Mucosa of descending colon (tissue), 3 donors: Measurements from ENCODE around the gene OGFOD3. TPM values are rescaled to one million over a fixed set of nuclear protein-coding genes. Genes with fewer than 3 reads are reported as not detected.

Experiments
- ATAC-seq: fragments of 200-7000 bp; cut with Tn5 transposase; one replicate; pipeline ENCODE4 v1.9.1; 2020; ENCODE audit warnings: mild to moderate bottlenecking, moderate library complexity
- DNase-seq, 3 donors: peaks; one replicate each; pipeline ENCODE4 v3.0.0-alpha.2; 2020
- H3K36me3 ChIP-seq: fragments of 200-600 bp; one replicate; pipeline ENCODE4 v1.8.0; 2021; ENCODE audit warnings: low read depth, mild to moderate bottlenecking
- H3K4me1 ChIP-seq: fragments of 200-600 bp; one replicate; pipeline ENCODE4 v1.8.0; 2021; ENCODE audit warnings: low read depth, mild to moderate bottlenecking
- H3K4me3 ChIP-seq: fragments of 200-600 bp; one replicate; pipeline ENCODE4 v1.8.0; 2021; ENCODE audit warnings: mild to moderate bottlenecking
- H3K9me3 ChIP-seq: fragments of 200-600 bp; one replicate; pipeline ENCODE4 v1.8.0; 2021; ENCODE audit warnings: mild to moderate bottlenecking
- CTCF ChIP-seq: fragments of 200-600 bp; IDR thresholded peaks from one replicate; pipeline ENCODE4 v1.8.0; 2022; ENCODE audit warnings: antibody characterized with exemption, mild to moderate bottlenecking
- intact Hi-C, 2 donors: fragments of 100-400 bp; cut with DNase I in 1 of 2; cut with micrococcal nuclease in 1 of 2; formaldehyde crosslinking; loops; one replicate each; pipeline versions ENCODE4 v1.11.0 to v1.11.1; 2022; cut with DNase I, micrococcal nuclease
- total RNA-seq, 3 donors: library from RNA; stranded (reverse); fragmentation: NEBNext Ultra II Directional in 2 of 3; extraction: Animal tissue kit (Norgen Biotek cat#: 25700) in 2 of 3; gene quantifications; one replicate each; pipeline versions ENCODE4 v1.2.1 to v1.2.4, GENCODE V29; 2021 to 2023
- donor health status: DM: no; HTN: no; CAD: no; lungs with moderate emphysema.
- donor health status: DM: no; HTN: no; CAD: no.
- donor health status: DM: no; HTN: yes; CAD: no.

The OGFOD3 gene
- total RNA-seq, 3 donors from 2014 or later = 26.2 to 28.8 (median 26.2) TPM

DNA sequence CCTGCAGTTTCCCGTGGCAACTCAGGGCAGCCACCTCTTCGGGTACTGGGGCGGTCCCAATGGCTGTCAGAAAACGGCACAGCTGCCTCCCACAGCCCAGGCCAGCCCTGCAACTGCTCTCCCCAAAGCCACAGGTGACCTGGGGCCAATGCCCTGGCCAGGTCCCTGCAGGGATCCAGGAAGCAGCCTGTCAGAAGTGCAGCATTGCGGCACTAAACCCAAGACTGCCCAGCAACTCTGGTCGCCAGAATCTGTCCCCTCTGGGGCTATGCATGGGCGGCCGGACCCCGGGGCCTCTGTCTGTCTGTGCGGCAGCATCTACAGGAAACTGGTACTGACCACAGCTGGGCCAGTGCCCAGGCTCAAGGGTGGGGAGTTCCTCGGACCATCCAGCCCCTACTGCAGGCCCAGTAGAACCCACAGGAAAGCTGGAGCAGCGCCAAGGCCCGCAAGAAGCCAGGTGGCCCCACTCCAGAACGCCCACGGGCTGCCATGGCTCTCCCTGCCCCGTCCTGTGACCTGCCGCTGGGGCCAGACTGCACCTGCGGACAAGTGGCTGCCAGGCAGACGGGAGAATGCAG is 26.6 kb upstream of the OGFOD3 start:
- DNase-seq (peak in 1 of 3 donors; percentile 65), ATAC-seq (no peak)
- intact Hi-C loops = no loop called here
- no peaks in the 10 kb centered on the region for H3K9me3 ChIP-seq
- TF ChIP-seq CTCF = no peak
- no peak overlapping the region for H3K4me3 ChIP-seq
- peaks cover 4% of the 10 kb centered on the region for H3K4me1 ChIP-seq
- no peaks in the 10 kb centered on the region for H3K36me3 ChIP-seq

DNA sequence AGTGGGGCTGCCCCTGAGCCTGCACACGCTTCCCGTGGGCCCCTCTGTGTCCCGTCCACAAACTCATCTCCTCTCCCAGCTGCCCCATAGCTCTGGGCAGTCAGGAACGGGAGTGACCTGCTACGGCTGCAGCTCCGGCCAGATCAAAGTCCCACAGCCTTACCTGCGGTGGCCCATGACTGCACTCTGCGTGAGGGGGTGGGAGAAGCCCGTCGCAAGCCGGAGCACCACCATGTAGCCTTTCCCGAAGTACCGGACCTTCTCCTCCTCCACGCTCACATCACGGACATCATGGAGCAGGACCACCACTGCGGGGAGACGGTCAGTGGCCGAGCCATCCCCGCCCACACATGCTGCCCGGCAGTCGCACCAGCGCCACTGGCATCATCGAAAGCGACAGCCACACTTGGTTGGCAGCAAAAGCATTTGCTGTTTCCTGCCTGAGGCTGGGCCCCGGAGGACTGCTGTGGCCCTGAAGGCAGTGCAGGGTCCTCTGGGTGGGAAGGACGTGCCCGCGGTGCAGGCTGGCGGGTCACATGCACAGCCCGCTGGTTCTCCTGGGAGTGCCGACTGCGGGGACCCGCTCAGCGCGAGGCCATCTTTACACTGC is 26.0 kb upstream of the OGFOD3 start:
- H3K9me3 ChIP-seq = no peaks in the 10 kb centered on the region
- DNase-seq (no peak), ATAC-seq (no peak)
- intact Hi-C loops = no loop called here
- no peak for TF ChIP-seq CTCF
- H3K36me3 ChIP-seq = no peaks in the 10 kb centered on the region
- H3K4me1 ChIP-seq = no peaks in the 10 kb centered on the region
- H3K4me3 ChIP-seq = no peak overlapping the region

DNA sequence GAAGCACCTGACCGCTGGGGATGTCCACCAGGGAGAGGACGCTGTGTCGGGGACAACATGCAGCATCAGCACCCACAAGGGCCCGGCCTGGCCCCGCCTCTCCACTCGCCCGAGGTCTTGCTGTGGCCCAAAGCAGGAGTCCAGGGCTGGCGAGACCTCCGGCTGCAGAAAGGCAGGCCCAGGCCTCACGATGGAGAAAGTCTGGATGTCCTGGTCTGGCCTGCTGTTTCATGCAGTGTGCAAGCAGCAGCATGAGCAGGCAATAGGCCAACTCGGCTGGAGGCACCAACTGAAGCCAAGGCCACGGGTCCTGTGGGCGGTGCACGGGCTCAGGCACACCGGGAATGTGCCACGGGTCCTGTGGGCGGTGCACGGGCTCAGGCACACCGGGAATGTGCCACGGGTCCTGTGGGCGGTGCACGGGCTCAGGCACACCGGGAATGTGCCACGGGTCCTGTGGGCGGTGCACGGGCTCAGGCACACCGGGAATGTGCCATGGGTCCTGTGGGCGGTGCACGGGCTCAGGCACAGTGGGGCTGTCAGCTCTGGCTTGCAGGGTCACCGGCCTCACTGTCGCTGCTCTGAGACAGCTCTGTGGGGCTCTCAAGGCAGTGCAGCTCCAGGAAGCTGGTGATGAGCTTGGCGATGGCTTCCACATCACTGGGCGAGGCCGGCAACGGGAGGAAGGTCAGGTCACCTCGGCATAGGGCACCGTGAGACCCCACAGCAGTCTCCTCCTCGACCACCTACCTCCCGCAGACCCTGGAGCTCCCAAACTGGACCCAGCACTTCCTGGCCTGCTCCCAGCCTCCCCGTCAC is 25.3 kb upstream of the OGFOD3 start:
- no peak for TF ChIP-seq CTCF
- ATAC-seq = no peak
- Histone ChIP-seq H3K4me3 (no peak overlapping the region), H3K4me1 (no peaks in the 10 kb centered on the region), H3K9me3 (no peaks in the 10 kb centered on the region), H3K36me3 (no peaks in the 10 kb centered on the region)
- intact Hi-C loops = no loop called here
- peak in 1 of 3 donors; percentile 57 for DNase-seq

DNA sequence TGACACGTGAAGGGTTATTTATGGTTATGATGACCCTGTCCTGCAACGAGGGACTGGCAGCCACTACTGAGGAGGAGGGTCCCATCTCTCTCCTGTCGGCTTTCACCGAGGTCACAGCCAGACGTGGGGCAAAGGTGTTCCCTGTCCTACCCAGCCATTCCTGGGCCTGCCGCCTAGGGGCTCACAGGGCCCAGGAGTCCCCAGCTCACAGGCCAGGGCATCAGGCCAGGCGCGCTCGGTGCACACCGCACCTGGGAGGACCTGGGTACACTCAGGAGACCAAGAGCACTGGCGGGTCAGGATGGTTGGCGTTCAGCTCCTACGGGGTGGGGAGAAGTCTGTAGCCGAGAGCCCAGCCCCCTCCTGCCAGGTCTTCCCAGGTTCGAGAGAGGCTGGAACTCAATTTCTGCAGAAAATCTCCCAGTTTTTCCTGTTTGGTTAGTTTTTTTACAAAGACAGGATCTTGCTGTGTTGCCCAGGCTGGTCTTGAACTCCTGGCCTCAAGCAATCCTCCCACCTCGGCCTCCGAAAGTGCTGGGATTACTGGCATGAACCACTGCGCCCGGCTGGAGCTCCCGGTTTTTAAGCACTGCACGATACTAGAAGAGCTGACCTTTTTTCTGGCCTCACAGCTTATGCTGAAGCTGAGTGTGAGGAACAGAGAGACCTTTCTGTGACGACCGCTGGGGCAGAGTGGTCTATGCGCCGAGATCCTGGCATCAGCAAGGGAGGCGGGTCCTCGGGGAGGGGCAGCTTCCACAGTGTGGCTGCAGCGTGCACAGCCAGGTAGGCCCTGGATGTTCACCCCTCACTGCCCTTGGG is 24.5 kb upstream of the OGFOD3 start:
- no peak for TF ChIP-seq CTCF
- no peaks in the 10 kb centered on the region for H3K36me3 ChIP-seq
- no peak overlapping the region for H3K4me3 ChIP-seq
- H3K4me1 ChIP-seq = no peaks in the 10 kb centered on the region
- DNase-seq (peak in 1 of 3 donors; percentile 15), ATAC-seq (no peak)
- intact Hi-C loops = no loop called here
- H3K9me3 ChIP-seq = no peaks in the 10 kb centered on the region

GRCh38 chr17:82441691-82442487 is 23.5 kb upstream of the OGFOD3 start:
- intact Hi-C loops = no loop called here
- peak; percentile 8 for ATAC-seq
- Histone ChIP-seq H3K9me3 (no peaks in the 10 kb centered on the region), H3K4me1 (no peaks in the 10 kb centered on the region), H3K36me3 (no peaks in the 10 kb centered on the region), H3K4me3 (no peak overlapping the region)
- peak in 1 of 3 donors; percentile 64 for DNase-seq
- TF ChIP-seq CTCF = no peak
